Measurements from ENCODE around the gene TTC28. TPM values are rescaled to one million over a fixed set of nuclear protein-coding genes. Genes with fewer than 3 reads are reported as not detected.

Gene TTC28
- total and polyA plus RNA-seq, 7 experiments from 2014 or later = 0.50 to 8.3 (median 4.2) TPM

GRCh38 chr22:28379951-28380350 lies 299.7 kb downstream of the TTC28 start:
- Histone ChIP-seq H3K27ac (ENCODE audit: low read depth, low read length) (no peak overlapping the region), H3K4me1 (ENCODE audit: control insufficient read depth in 2 of 2, insufficient read depth in 2 of 2, low read length in 2 of 2) (no peaks in the 10 kb centered on the region), H3K4me3 (ENCODE audit: low read length) (no peak overlapping the region), H3K27me3 (ENCODE audit: control insufficient read depth in 2 of 2, insufficient read depth in 2 of 2, low read length in 2 of 2) (no peaks in the 10 kb centered on the region), H3K36me3 (ENCODE audit: control insufficient read depth in 2 of 3, insufficient read depth in 3 of 3, low read length in 3 of 3) (no peaks in the 10 kb centered on the region), H3K9me3 (ENCODE audit: control insufficient read depth in 2 of 3, low read length in 3 of 3) (no peaks in the 10 kb centered on the region)
- ChIA-PET POLR2A (no interaction called here), CTCF (interaction anchor here (0.5 kb wide), 1 partner anchor 712 kb away, joined by 3 read pairs; no protein-coding TSS in a partner anchor)
- intact Hi-C loops (cut with micrococcal nuclease) = no loop called here
- H3K36me3 Mint-ChIP-seq = peaks cover 0 to 1% (median 0%) of the 10 kb centered on the region in 5 donors
- H3K27ac Mint-ChIP-seq = no peak overlapping the region
- H3K27me3 Mint-ChIP-seq = no peaks in the 10 kb centered on the region
- H3K9me3 Mint-ChIP-seq = peaks cover 0 to 6% (median 0%) of the 10 kb centered on the region in 11 donors
- ATAC-seq = no peak
- H3K4me1 Mint-ChIP-seq = peaks cover 0 to 32% (median 0%) of the 10 kb centered on the region in 7 donors
- DNase-seq = no peak
- no peak overlapping the region for H3K4me3 Mint-ChIP-seq

- CTCF ChIA-PET = interaction anchor here (0.5 kb wide), 1 partner anchor 19 kb away, joined by 3 read pairs; no protein-coding TSS in a partner anchor
These were observed 300.4 kb downstream of the TTC28 start for GRCh38 chr22:28379075-28379779.

GRCh38 chr22:28375761-28376534 lies 303.7 kb downstream of the TTC28 start:
- peaks cover 0 to 2% (median 0%) of the 10 kb centered on the region in 5 donors for H3K36me3 Mint-ChIP-seq
- Histone ChIP-seq H3K4me3 (ENCODE audit: low read length) (no peak overlapping the region), H3K9me3 (ENCODE audit: control insufficient read depth in 2 of 3, low read length in 3 of 3) (no peaks in the 10 kb centered on the region), H3K27ac (ENCODE audit: low read depth, low read length) (no peak overlapping the region), H3K36me3 (ENCODE audit: control insufficient read depth in 2 of 3, insufficient read depth in 3 of 3, low read length in 3 of 3) (no peaks in the 10 kb centered on the region), H3K27me3 (ENCODE audit: control insufficient read depth in 2 of 2, insufficient read depth in 2 of 2, low read length in 2 of 2) (no peaks in the 10 kb centered on the region), H3K4me1 (ENCODE audit: control insufficient read depth in 2 of 2, insufficient read depth in 2 of 2, low read length in 2 of 2) (peaks cover 0 to 4% of the 10 kb centered on the region in 2 donors)
- ChIA-PET CTCF (no interaction called here), POLR2A (no interaction called here)
- DNase-seq (no peak), ATAC-seq (no peak)
- H3K9me3 Mint-ChIP-seq = peaks cover 0 to 6% (median 0%) of the 10 kb centered on the region in 11 donors
- peaks cover 0 to 55% (median 4%) of the 10 kb centered on the region in 7 donors for H3K4me1 Mint-ChIP-seq
- intact Hi-C loops (cut with micrococcal nuclease) = no loop called here
- no peak overlapping the region for H3K27ac Mint-ChIP-seq
- peaks cover 0 to 4% (median 0%) of the 10 kb centered on the region in 5 donors for H3K27me3 Mint-ChIP-seq
- no peak overlapping the region for H3K4me3 Mint-ChIP-seq

More at GRCh38 chr22:28379075-28379779, 300.4 kb downstream of the TTC28 start:
- Mint-ChIP-seq H3K36me3 (peaks cover 0 to 1% (median 0%) of the 10 kb centered on the region in 5 donors), H3K4me3 (peak overlapping the region in 1 of 10 donors; percentile 31), H3K27ac (peak overlapping the region in 1 of 9 donors; percentile 26), H3K27me3 (no peaks in the 10 kb centered on the region), H3K9me3 (peaks cover 0 to 6% (median 0%) of the 10 kb centered on the region in 11 donors), H3K4me1 (peaks cover 0 to 34% (median 2%) of the 10 kb centered on the region in 7 donors)
- ATAC-seq (no peak), DNase-seq (no peak)
- Histone ChIP-seq H3K27ac (ENCODE audit: low read depth, low read length) (no peak overlapping the region), H3K9me3 (ENCODE audit: control insufficient read depth in 2 of 3, low read length in 3 of 3) (no peaks in the 10 kb centered on the region), H3K27me3 (ENCODE audit: control insufficient read depth in 2 of 2, insufficient read depth in 2 of 2, low read length in 2 of 2) (no peaks in the 10 kb centered on the region), H3K4me1 (ENCODE audit: control insufficient read depth in 2 of 2, insufficient read depth in 2 of 2, low read length in 2 of 2) (no peaks in the 10 kb centered on the region), H3K36me3 (ENCODE audit: control insufficient read depth in 2 of 3, insufficient read depth in 3 of 3, low read length in 3 of 3) (no peaks in the 10 kb centered on the region), H3K4me3 (ENCODE audit: low read length) (no peak overlapping the region)
- POLR2A ChIA-PET = no interaction called here
- intact Hi-C loops (cut with micrococcal nuclease) = no loop called here

- H3K4me3 ChIP-seq (ENCODE audit: low read length) = no peak overlapping the region
- intact Hi-C loops (cut with micrococcal nuclease) = no loop called here
- H3K9me3 ChIP-seq (ENCODE audit: control insufficient read depth in 2 of 3, low read length in 3 of 3) = no peaks in the 10 kb centered on the region
- H3K4me1 ChIP-seq (ENCODE audit: control insufficient read depth in 2 of 2, insufficient read depth in 2 of 2, low read length in 2 of 2) = peaks cover 0 to 4% of the 10 kb centered on the region in 2 donors
- H3K36me3 ChIP-seq (ENCODE audit: control insufficient read depth in 2 of 3, insufficient read depth in 3 of 3, low read length in 3 of 3) = no peaks in the 10 kb centered on the region
- H3K36me3 Mint-ChIP-seq = peaks cover 0 to 7% (median 0%) of the 10 kb centered on the region in 5 donors
- DNase-seq = no peak
- H3K27ac ChIP-seq (ENCODE audit: low read depth, low read length) = no peak overlapping the region
- ChIA-PET POLR2A (no interaction called here), CTCF (no interaction called here)
- peaks cover 8 to 68% (median 15%) of the 10 kb centered on the region in 7 donors for H3K4me1 Mint-ChIP-seq
- peaks cover 0 to 4% (median 0%) of the 10 kb centered on the region in 5 donors for H3K27me3 Mint-ChIP-seq
- H3K27ac Mint-ChIP-seq = no peak overlapping the region
- no peak for ATAC-seq
- no peaks in the 10 kb centered on the region for H3K27me3 ChIP-seq (ENCODE audit: control insufficient read depth in 2 of 2, insufficient read depth in 2 of 2, low read length in 2 of 2)
- H3K4me3 Mint-ChIP-seq = peak overlapping the region in 1 of 10 donors; percentile 34
- H3K9me3 Mint-ChIP-seq = peaks cover 0 to 6% (median 0%) of the 10 kb centered on the region in 11 donors
These were observed 305.8 kb downstream of the TTC28 start for GRCh38 chr22:28373831-28374230.

- DNase-seq = peak in 2 of 9 donors; percentile 1 to 7
- Mint-ChIP-seq H3K4me3 (peak overlapping the region in 4 of 10 donors; percentile 1 to 58 (median 7)), H3K36me3 (peaks cover 0 to 19% (median 3%) of the 10 kb centered on the region in 5 donors), H3K27ac (peak overlapping the region in 4 of 9 donors; percentile 1 to 72 (median 12)), H3K27me3 (peaks cover 0 to 7% (median 0%) of the 10 kb centered on the region in 5 donors), H3K9me3 (peaks cover 0 to 7% (median 2%) of the 10 kb centered on the region in 11 donors), H3K4me1 (peaks cover 8 to 49% (median 15%) of the 10 kb centered on the region in 7 donors)
- intact Hi-C loops (cut with micrococcal nuclease) = no loop called here
- no peak for ATAC-seq
- no peaks in the 10 kb centered on the region for H3K36me3 ChIP-seq (ENCODE audit: control insufficient read depth in 2 of 3, insufficient read depth in 3 of 3, low read length in 3 of 3)
- POLR2A ChIA-PET = no interaction called here
- H3K4me1 ChIP-seq (ENCODE audit: control insufficient read depth in 2 of 2, insufficient read depth in 2 of 2, low read length in 2 of 2) = peaks cover 0 to 4% of the 10 kb centered on the region in 2 donors
- H3K9me3 ChIP-seq (ENCODE audit: control insufficient read depth in 2 of 3, low read length in 3 of 3) = no peaks in the 10 kb centered on the region
- CTCF ChIA-PET = no interaction called here
- H3K27ac ChIP-seq (ENCODE audit: low read depth, low read length) = no peak overlapping the region
- H3K4me3 ChIP-seq (ENCODE audit: low read length) = no peak overlapping the region
- no peaks in the 10 kb centered on the region for H3K27me3 ChIP-seq (ENCODE audit: control insufficient read depth in 2 of 2, insufficient read depth in 2 of 2, low read length in 2 of 2)
These were observed 309.8 kb downstream of the TTC28 start for GRCh38 chr22:28369854-28370253.

GRCh38 chr22:28366856-28367255 lies 312.8 kb downstream of the TTC28 start:
- Histone ChIP-seq H3K27me3 (ENCODE audit: control insufficient read depth in 2 of 2, insufficient read depth in 2 of 2, low read length in 2 of 2) (no peaks in the 10 kb centered on the region), H3K27ac (ENCODE audit: low read depth, low read length) (no peak overlapping the region), H3K4me3 (ENCODE audit: low read length) (no peak overlapping the region), H3K9me3 (ENCODE audit: control insufficient read depth in 2 of 3, low read length in 3 of 3) (no peaks in the 10 kb centered on the region), H3K36me3 (ENCODE audit: control insufficient read depth in 2 of 3, insufficient read depth in 3 of 3, low read length in 3 of 3) (no peaks in the 10 kb centered on the region), H3K4me1 (ENCODE audit: control insufficient read depth in 2 of 2, insufficient read depth in 2 of 2, low read length in 2 of 2) (no peaks in the 10 kb centered on the region)
- H3K4me1 Mint-ChIP-seq = peaks cover 6 to 27% (median 12%) of the 10 kb centered on the region in 7 donors
- no peak overlapping the region for H3K4me3 Mint-ChIP-seq
- peaks cover 12 to 31% (median 18%) of the 10 kb centered on the region in 11 donors for H3K9me3 Mint-ChIP-seq
- POLR2A ChIA-PET = no interaction called here
- H3K27me3 Mint-ChIP-seq = peaks cover 0 to 6% (median 0%) of the 10 kb centered on the region in 5 donors
- no peak overlapping the region for H3K27ac Mint-ChIP-seq
- intact Hi-C loops (cut with micrococcal nuclease) = no loop called here
- CTCF ChIA-PET = no interaction called here
- ATAC-seq (no peak), DNase-seq (no peak)
- H3K36me3 Mint-ChIP-seq = peaks cover 10 to 41% (median 23%) of the 10 kb centered on the region in 5 donors
